Endothelial cell of coronary artery (primary cell): Measurements from ENCODE around the gene CPSF6. TPM values are rescaled to one million over a fixed set of nuclear protein-coding genes. Genes with fewer than 3 reads are reported as not detected.

Experiments
- total RNA-seq: library from RNA; depleted of rRNA; stranded (reverse); fragments of >200 nt; gene quantifications from 2 replicates; pipeline ENCODE4 v1.2.3, GENCODE V29; 2014

Gene CPSF6
- 23.7 and 28.6 TPM in 2 replicates for total RNA-seq

GRCh38 chr12:69239352-69239921 is at the start of gene CPSF6:
TSS of gene CPSF6 (plus strand) at chr12:69239569. CDS start at chr12:69239647, 78 bp downstream.

Other genes starting within 250 kb of the CPSF6 start
- not detected in 2 replicates for gene LYZ, start 108.8 kb downstream of the CPSF6 start, total RNA-seq
- 14.1 and 15.2 TPM in 2 replicates for gene YEATS4, start 120.2 kb downstream of the CPSF6 start, total RNA-seq
- gene FRS2, start 230.8 kb downstream of the CPSF6 start, total RNA-seq, result 12.4 and 18.0 TPM in 2 replicates